Glomerular visceral epithelial cell (primary cell): Measurements from ENCODE around the gene MYO1A.

Experiments used
- DNase-seq: peaks from one replicate; pipeline ENCODE4 v3.0.0-alpha.2; 2016; ENCODE audit errors: extremely low spot score

Gene MYO1A

DNA sequence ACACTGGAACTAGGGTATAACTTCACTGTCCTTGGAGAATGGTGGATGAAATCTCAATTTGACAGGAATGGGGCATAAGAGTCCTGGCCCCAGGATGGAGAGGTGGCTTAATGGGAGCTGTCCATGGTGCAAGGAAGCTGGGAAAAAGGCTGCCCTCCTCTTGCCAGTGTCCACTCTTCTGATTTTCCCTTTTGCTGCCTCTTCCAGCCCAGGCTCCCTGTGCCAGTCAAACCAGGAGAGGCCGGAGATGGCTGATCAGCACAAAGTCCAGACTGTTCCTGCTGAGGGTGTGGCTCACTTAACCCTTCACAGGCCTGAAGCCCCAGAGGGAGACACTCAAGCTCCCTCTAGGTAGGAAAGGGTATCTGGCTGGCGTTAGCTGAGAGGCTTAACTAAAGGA lies at the start of gene MYO1A:
Gene MYO1A (minus strand): TSS at position 240 of the 400 bp plus-strand sequence. CDS start 1,806 bp downstream, outside the sequence.
- DNase-seq, result no peak

GRCh38 chr12:57099047-57099714 lies 49.3 kb upstream of the MYO1A start:
- DNase-seq, result no peak

DNA sequence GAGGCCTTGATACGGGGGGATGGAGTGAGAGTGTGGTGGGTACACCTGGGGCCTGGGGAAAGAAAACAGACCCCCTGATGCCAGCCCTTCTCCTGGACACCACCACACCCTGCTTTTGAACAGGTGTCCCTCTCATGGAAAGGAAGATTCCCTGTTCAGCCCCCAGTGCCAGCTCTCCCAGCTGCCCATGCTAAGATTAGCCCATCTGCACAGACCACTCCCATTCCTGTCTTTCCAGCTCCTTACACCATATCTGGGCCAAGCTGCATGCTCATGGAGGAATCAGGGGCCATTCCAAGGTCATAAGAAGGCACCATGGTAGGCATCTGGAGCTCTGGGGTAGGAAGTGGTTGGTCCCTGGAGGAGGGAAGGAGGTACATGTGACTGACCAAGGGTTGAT lies 48.6 kb upstream of the MYO1A start:
- no peak for DNase-seq

GRCh38 chr12:57097554-57097835 lies 47.6 kb upstream of the MYO1A start:
- no peak for DNase-seq

DNA sequence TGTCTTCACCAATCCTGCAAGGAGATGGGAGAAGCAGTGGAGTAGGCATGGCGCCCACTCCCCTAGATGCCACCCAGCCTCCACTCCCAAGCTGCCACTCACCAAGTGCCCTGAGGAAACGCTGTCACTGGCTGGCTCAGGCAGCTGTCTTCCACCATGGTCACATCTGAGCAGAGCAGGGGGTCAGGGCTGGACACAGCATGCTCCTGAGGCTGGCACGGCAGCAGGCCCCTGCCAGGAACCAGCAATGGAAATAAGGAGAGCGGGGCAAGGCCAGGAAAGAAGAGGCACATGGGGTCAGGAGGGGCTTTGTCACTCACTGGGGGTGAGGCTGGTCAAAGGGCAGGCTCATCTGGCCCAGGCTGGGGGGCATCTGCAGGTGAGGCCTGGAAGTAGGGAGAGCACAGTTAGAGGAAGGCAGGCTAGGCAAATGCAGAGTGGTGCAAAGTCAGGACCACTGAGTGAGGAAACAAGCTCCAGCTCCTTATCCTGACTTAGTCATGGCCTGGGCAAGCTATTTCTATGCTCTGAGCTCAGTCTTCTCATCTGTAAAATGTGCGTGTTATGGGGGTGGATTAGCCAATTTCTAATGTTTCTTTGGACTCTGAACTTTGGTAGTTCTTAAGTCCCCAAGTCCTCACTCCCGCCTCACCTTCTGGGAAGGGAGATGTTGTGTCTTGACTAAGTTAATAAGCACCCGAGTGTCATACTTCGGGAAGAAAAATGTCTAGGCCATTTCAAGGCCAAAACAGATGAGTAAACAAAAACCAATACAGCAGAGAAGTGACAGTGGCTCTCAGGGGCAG lies 47.0 kb upstream of the MYO1A start:
- DNase-seq, result no peak

DNA sequence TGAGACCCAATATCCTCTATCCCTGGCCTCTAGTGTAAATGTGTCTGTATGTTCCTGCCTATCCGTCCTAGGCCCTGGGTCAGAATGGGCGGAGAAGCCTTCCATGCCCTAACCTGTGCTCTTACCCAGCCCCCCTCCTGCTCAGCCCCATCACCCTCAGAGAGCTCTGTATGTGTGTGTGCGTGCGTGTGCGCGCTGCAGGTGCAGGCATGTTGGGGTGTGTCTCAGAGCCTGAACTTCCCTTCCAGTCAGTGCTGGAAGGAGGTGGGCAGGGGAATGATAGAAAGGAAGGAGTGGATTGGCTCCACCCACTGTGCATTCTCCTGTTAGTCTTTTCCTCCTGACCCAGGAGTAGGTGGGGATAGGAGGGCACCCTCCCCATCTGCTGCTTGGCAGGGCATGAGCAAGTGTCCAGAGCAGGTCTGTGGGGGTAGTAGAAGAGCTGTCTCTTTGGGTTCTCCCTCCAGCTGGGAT lies 46.2 kb upstream of the MYO1A start:
- DNase-seq, result peak; percentile 49

DNA sequence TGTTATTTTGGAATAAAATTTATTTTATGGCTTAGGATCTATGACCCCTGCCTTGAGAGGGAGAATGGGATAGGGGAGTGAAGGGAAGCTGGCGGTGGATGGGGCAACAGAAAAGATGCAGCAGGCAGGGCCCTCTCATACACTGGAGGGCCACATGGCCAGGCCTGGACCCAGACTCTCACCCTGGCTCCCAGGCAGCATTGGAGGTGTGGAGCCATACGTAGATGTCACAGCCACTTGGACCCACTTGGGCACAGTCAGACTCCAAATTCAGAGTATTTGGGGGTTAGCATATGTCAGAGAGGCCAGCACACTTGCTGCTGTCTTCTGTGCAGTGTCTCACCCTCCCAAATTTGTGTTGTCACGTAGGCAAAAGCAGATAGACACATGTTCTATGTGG lies 45.5 kb upstream of the MYO1A start:
- DNase-seq, result no peak

DNA sequence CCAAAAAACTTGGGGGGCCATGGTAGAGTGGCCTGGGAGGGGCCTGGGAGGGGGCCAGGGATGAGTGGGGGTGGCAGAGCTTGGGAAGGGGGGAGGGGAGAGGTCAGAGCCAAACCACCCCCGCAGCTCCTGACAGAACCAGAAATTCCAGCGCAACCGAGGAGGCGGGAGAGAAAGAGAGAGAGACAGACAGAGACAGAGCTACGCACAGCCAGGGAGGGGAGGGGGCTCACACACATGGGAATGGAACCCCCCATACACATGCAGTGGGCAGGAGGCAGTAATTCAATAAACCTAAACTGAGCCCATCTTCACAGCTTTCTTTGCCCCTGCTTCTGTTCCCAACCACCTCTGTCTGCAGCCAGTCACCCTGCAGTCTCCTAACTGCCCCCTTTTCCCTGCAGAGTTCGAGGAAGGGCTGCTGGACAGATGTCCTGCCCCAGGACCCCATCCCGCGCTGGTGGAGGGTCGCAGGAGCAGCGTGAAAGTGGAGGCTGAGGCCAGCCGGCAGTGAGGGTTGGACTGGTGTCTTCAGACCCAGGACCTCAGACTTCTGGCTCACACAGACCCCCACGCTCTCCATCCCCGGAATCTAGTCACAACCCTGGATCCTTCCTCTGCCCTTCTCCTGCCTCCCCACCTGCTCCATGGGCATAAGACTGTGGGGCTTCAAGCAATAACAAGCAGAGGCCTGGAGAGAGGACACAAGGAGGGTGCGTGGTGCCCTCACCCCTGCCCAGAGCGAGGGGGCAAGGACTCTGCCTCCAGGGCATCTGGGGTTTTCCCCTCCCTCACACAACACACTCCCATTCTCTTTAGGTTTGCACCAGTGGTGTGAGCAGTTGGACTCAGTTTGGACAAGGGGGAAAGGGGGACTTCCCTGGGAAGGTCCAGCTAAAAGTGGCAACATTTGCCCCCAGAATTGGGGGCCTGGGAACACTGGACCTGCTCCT lies 44.6 kb upstream of the MYO1A start:
- no peak for DNase-seq

DNA sequence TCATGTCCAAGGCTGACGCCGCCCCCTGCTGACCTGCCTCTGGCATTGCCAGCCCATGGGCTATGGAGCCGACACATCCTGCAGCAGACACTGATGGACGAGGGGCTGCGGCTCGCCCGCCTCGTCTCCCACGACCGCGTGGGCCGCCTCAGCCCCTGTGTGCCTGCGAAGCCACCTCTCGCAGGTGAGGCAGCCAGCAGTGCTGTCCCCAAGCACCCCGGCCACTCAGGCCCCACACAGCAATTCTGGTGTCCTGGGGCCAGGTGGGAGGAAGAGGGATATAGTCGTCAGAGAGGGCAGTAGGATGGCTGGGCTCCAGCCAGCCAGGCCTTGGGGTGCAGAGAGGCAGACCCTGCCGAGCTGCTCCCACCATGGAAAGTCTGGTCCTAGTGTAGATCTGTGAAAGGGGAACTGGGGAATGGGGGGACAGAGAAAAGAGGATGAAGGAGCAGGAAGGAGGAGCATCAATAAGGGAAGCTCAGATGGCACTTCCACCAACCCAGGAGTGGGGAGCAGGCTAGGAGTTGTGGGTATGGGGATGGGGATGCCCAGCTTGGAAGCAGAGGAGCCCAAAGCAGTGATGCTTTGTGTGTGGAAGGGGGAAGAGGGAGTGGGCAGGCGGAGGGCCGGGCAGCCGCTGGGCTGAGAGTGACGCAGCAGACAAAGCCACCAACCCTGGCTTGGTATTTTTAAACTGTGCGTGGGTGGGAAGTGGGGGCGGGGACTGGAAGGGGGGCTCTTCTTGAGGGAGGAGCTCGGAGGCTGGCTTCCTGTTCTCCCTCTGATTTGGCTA lies 43.7 kb upstream of the MYO1A start:
- DNase-seq, result no peak

- peak; percentile 36 for DNase-seq
Measured at GRCh38 chr12:57092876-57093414, 43.0 kb upstream of the MYO1A start.

- DNase-seq, result no peak
Measured at GRCh38 chr12:57092529-57092862, 42.6 kb upstream of the MYO1A start.

GRCh38 chr12:57091638-57092528 lies 42.0 kb upstream of the MYO1A start:
- no peak for DNase-seq

- DNase-seq, result no peak
Measured at GRCh38 chr12:57090924-57091637, 41.2 kb upstream of the MYO1A start.

DNA sequence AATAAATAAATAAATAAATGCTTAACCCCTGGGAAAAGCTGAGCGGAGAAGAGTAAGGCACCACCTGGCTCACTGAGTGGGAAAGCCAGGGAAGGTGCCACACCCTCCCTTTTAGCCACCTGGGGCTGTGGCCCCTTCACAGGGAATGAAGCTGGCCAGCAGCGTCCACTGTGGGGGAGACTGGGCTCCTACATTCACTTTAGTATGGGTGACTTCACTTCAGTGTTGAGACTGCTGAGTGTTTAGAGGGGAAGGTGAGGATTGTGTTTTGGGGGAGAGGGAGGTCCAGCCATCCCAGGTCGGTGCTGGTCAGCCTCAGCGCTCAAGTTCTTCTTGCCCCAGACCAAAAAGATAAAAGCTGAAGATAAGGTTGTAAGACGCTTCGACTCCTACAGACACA lies 40.6 kb upstream of the MYO1A start:
- no peak for DNase-seq

- peak; percentile 74 for DNase-seq
Measured at GRCh38 chr12:57089271-57090245, 39.6 kb upstream of the MYO1A start.

GRCh38 chr12:57088354-57089270 lies 38.7 kb upstream of the MYO1A start, which contains the start of gene NAB2:
Gene NAB2 (plus strand): TSS chr12:57089114. CDS start chr12:57089272, 158 bp downstream.
- DNase-seq, result peak; percentile 95

GRCh38 chr12:57087691-57088353 lies 37.9 kb upstream of the MYO1A start:
- DNase-seq, result peak; percentile 95
